ENCODE data around the gene CD3E. TPM values are rescaled to one million over a fixed set of nuclear protein-coding genes. Genes with fewer than 3 reads are reported as not detected.

Gene CD3E
- total RNA-seq, 1 experiment from 2014 or later = 0.39 TPM

- intact Hi-C loops (cut with micrococcal nuclease; ENCODE audit: unreplicated experiment) = loop anchor here (1.0 kb wide), 2 partner anchors 30 to 109 kb away; no protein-coding TSS in a partner anchor
- ChIA-PET CTCF (interaction anchor here (0.7 to 1.7 kb wide), 4 partner anchors 17 to 49 kb away, joined by 3 to 7 read pairs (median 4); no protein-coding TSS in a partner anchor), POLR2A (interaction anchor here (0.6 to 0.8 kb wide), 2 partner anchors 10 to 27 kb away, joined by 3 to 4 read pairs; no protein-coding TSS in a partner anchor)
- BruUV-seq (replicated peaks) = TSS peak; percentile 34
- Histone ChIP-seq H3K9me3 (no peaks in the 10 kb centered on the region), H3K4me3 (ENCODE audit: low read depth, low read length) (no peak overlapping the region), H3K27me3 (replicated peaks; ENCODE audit: control insufficient read depth, insufficient read depth, low read length) (no peaks in the 10 kb centered on the region), H3K4me1 (peaks cover 64% of the 10 kb centered on the region), H3K36me3 (ENCODE audit: control insufficient read depth, insufficient read depth, low read length) (no peaks in the 10 kb centered on the region)
- Mint-ChIP-seq H3K4me3 (ENCODE audit: unreplicated experiment) (peak overlapping the region; percentile 59), H3K27me3 (ENCODE audit: insufficient read depth, unreplicated experiment) (no peaks in the 10 kb centered on the region), H3K36me3 (ENCODE audit: insufficient read depth, unreplicated experiment) (peaks cover 14% of the 10 kb centered on the region), H3K27ac (ENCODE audit: unreplicated experiment) (peak overlapping the region; percentile 83), H3K4me1 (ENCODE audit: low read depth, unreplicated experiment) (peaks cover 41% of the 10 kb centered on the region), H3K9me3 (ENCODE audit: unreplicated experiment) (peaks cover 16% of the 10 kb centered on the region)
- peak; percentile 84 for DNase-seq
- no peak for TF ChIP-seq CTCF (IDR thresholded peaks at IDR 0.05; ENCODE audit: insufficient read depth in 1 of 2, low read depth in 1 of 2, low read length in 1 of 2, severe bottlenecking in 1 of 2, unreplicated experiment in 1 of 2)
Observed at GRCh38 chr11:118321386-118322082, 17.0 kb downstream of the CD3E start.

GRCh38 chr11:118322721-118323120, 18.2 kb downstream of the CD3E start:
- no peaks in the 10 kb centered on the region for H3K9me3 ChIP-seq
- no peaks in the 10 kb centered on the region for H3K27me3 Mint-ChIP-seq (ENCODE audit: insufficient read depth, unreplicated experiment)
- peak overlapping the region; percentile 83 for H3K27ac Mint-ChIP-seq (ENCODE audit: unreplicated experiment)
- intact Hi-C loops (cut with micrococcal nuclease; ENCODE audit: unreplicated experiment) = no loop called here
- no peak for TF ChIP-seq CTCF (IDR thresholded peaks at IDR 0.05; ENCODE audit: insufficient read depth in 1 of 2, low read depth in 1 of 2, low read length in 1 of 2, severe bottlenecking in 1 of 2, unreplicated experiment in 1 of 2)
- H3K4me1 Mint-ChIP-seq (ENCODE audit: low read depth, unreplicated experiment) = peaks cover 32% of the 10 kb centered on the region
- H3K4me3 Mint-ChIP-seq (ENCODE audit: unreplicated experiment) = no peak overlapping the region
- H3K9me3 Mint-ChIP-seq (ENCODE audit: unreplicated experiment) = peaks cover 16% of the 10 kb centered on the region
- H3K36me3 Mint-ChIP-seq (ENCODE audit: insufficient read depth, unreplicated experiment) = peaks cover 11% of the 10 kb centered on the region
- H3K36me3 ChIP-seq (ENCODE audit: control insufficient read depth, insufficient read depth, low read length) = no peaks in the 10 kb centered on the region
- no TSS peak for BruUV-seq (replicated peaks)
- H3K27me3 ChIP-seq (replicated peaks; ENCODE audit: control insufficient read depth, insufficient read depth, low read length) = no peaks in the 10 kb centered on the region
- CTCF ChIA-PET = interaction anchor here (0.5 to 1.3 kb wide), 3 partner anchors 15 to 28 kb away, joined by 3 to 4 read pairs (median 3); no protein-coding TSS in a partner anchor
- DNase-seq = no peak
- POLR2A ChIA-PET = no interaction called here
- peaks cover 53% of the 10 kb centered on the region for H3K4me1 ChIP-seq
- no peak overlapping the region for H3K4me3 ChIP-seq (ENCODE audit: low read depth, low read length)

- no peaks in the 10 kb centered on the region for H3K27me3 ChIP-seq (replicated peaks; ENCODE audit: control insufficient read depth, insufficient read depth, low read length)
- H3K27ac Mint-ChIP-seq (ENCODE audit: unreplicated experiment) = no peak overlapping the region
- peaks cover 32% of the 10 kb centered on the region for H3K4me1 ChIP-seq
- no peak for TF ChIP-seq CTCF (IDR thresholded peaks at IDR 0.05; ENCODE audit: insufficient read depth in 1 of 2, low read depth in 1 of 2, low read length in 1 of 2, severe bottlenecking in 1 of 2, unreplicated experiment in 1 of 2)
- peaks cover 16% of the 10 kb centered on the region for H3K9me3 Mint-ChIP-seq (ENCODE audit: unreplicated experiment)
- H3K4me3 Mint-ChIP-seq (ENCODE audit: unreplicated experiment) = no peak overlapping the region
- peaks cover 22% of the 10 kb centered on the region for H3K4me1 Mint-ChIP-seq (ENCODE audit: low read depth, unreplicated experiment)
- BruUV-seq (replicated peaks) = no TSS peak
- no peaks in the 10 kb centered on the region for H3K9me3 ChIP-seq
- intact Hi-C loops (cut with micrococcal nuclease; ENCODE audit: unreplicated experiment) = no loop called here
- H3K36me3 ChIP-seq (ENCODE audit: control insufficient read depth, insufficient read depth, low read length) = peaks cover 1% of the 10 kb centered on the region; the same call in 1 of the 2 replicates
- H3K4me3 ChIP-seq (ENCODE audit: low read depth, low read length) = no peak overlapping the region
- POLR2A ChIA-PET = no interaction called here
- CTCF ChIA-PET = no interaction called here
- peaks cover 16% of the 10 kb centered on the region for H3K36me3 Mint-ChIP-seq (ENCODE audit: insufficient read depth, unreplicated experiment)
- DNase-seq = no peak
- no peaks in the 10 kb centered on the region for H3K27me3 Mint-ChIP-seq (ENCODE audit: insufficient read depth, unreplicated experiment)
Observed at GRCh38 chr11:118325283-118325682, 20.8 kb downstream of the CD3E start.

Measured in Caco-2 (cell line).